Endometrial microvascular endothelial cells (primary cell): ENCODE data around the gene ZFYVE28. TPM values are rescaled to one million over a fixed set of nuclear protein-coding genes. Genes with fewer than 3 reads are reported as not detected.
"Not testable (repeated sequence)": the region's sequence is repeated elsewhere in the genome, so short reads cannot be mapped to it uniquely, and the experiment has no call there.

Experiments used
- in situ Hi-C: cut with HindIII; loops from 2 replicates; pipeline ENCODE4 v1.10.0; 2017; ENCODE audit warnings: low sequenced_read_pairs, low pct_unique_long_range_greater_than_20kb; ENCODE audit errors: inconsistent ontology term
- total RNA-seq: library from RNA; depleted of rRNA; stranded (reverse); fragments of >200 nt; gene quantifications from one replicate; pipeline ENCODE4 v1.2.3, GENCODE V29; 2015; ENCODE audit errors: inconsistent ontology term

ZFYVE28 gene
- total RNA-seq, 1 donor from 2014 or later: 12.3 TPM

- in situ Hi-C loops: no loop called here
These were observed 130.3 kb downstream of the ZFYVE28 start for GRCh38 chr4:2288051-2288541.

GRCh38 chr4:2287594-2287915, 130.9 kb downstream of the ZFYVE28 start:
- in situ Hi-C loops: no loop called here

- in situ Hi-C loops: no loop called here
These were observed 131.4 kb downstream of the ZFYVE28 start for GRCh38 chr4:2286904-2287593.

- in situ Hi-C loops: no loop called here
These were observed 132.6 kb downstream of the ZFYVE28 start for GRCh38 chr4:2285613-2286381.

- in situ Hi-C loops: no loop called here
These were observed 133.4 kb downstream of the ZFYVE28 start for GRCh38 chr4:2284934-2285612.

- in situ Hi-C loops: no loop called here
These were observed 134.1 kb downstream of the ZFYVE28 start for GRCh38 chr4:2284161-2284933.

- in situ Hi-C loops: no loop called here
These were observed 135.2 kb downstream of the ZFYVE28 start for GRCh38 chr4:2283199-2283711.

- in situ Hi-C loops: no loop called here
These were observed 136.7 kb downstream of the ZFYVE28 start for GRCh38 chr4:2281575-2282343.

GRCh38 chr4:2280531-2281300, 137.7 kb downstream of the ZFYVE28 start:
- in situ Hi-C loops: no loop called here

- in situ Hi-C loops: no loop called here
These were observed 140.5 kb downstream of the ZFYVE28 start for GRCh38 chr4:2277956-2278355.

GRCh38 chr4:2276581-2277325, 141.7 kb downstream of the ZFYVE28 start:
- in situ Hi-C loops: no loop called here

GRCh38 chr4:2275546-2276251, 142.7 kb downstream of the ZFYVE28 start:
- in situ Hi-C loops: no loop called here

- in situ Hi-C loops: not testable (repeated sequence)
These were observed 143.4 kb downstream of the ZFYVE28 start for GRCh38 chr4:2275044-2275397.

- in situ Hi-C loops: no loop called here
These were observed 144.0 kb downstream of the ZFYVE28 start for GRCh38 chr4:2274320-2275043.

GRCh38 chr4:2273657-2274319, 144.7 kb downstream of the ZFYVE28 start:
- in situ Hi-C loops: no loop called here
